Tibial nerve (tissue), 4 donors: ENCODE results near the gene CTDSPL.

Experiments
- CTCF ChIP-seq, 5 experiments: fragments of 200-600 bp in 3 of 5; fragments of 450-650 bp in 2 of 5; sonication (generic) in 3 of 5; IDR thresholded peaks; one replicate each; pipeline ENCODE4 v1.5.1; 2016 to 2019; ENCODE audit warnings: antibody characterized with exemption in 5 of 5, mild to moderate bottlenecking in 3 of 5, moderate library complexity in 2 of 5
- EP300 ChIP-seq, 2 donors: sonication (generic); formaldehyde crosslinking; IDR thresholded peaks; one replicate each; pipeline ENCODE4 v1.6.1; 2017; ENCODE audit warnings: antibody characterized with exemption in 2 of 2, mild to moderate bottlenecking in 1 of 2
- POLR2A ChIP-seq, 2 donors: fragments of 450-650 bp; IDR thresholded peaks; one replicate each; pipeline ENCODE4 v1.6.1; 2017; ENCODE audit warnings: antibody characterized with exemption in 2 of 2, mild to moderate bottlenecking in 2 of 2, moderate library complexity in 2 of 2

- no peak for TF ChIP-seq CTCF (IDR thresholded peaks at IDR 0.05)
- TF ChIP-seq EP300 (IDR thresholded peaks at IDR 0.05): no peak
- TF ChIP-seq POLR2A (IDR thresholded peaks at IDR 0.05): no peak
These were observed 2.5 kb downstream of the CTDSPL start for GRCh38 chr3:37863949-37864822.
